GM19395 (cell line): Measurements from ENCODE around the gene RRP1B.
"Not testable (repeated sequence)": the region's sequence is repeated elsewhere in the genome, so short reads cannot be mapped to it uniquely, and the experiment has no call there.

Experiments
- ATAC-seq: cut with Tn5 transposase; IDR thresholded peaks from one replicate; pipeline ENCODE4 v1.9.1; 2021; ENCODE audit warnings: mild to moderate bottlenecking, moderate library complexity; ENCODE audit not compliant: unreplicated experiment

RRP1B gene

GRCh38 chr21:43659136-43660000 lies at the start of gene RRP1B, which contains the start of gene HSF2BP:
Gene RRP1B (plus strand): TSS chr21:43659560. CDS start chr21:43659665, 105 bp downstream.
Gene HSF2BP (minus strand): TSS chr21:43659488. CDS start chr21:43658096, 1,392 bp downstream.
- peak; percentile 75 for ATAC-seq

- ATAC-seq = no peak
Observed at GRCh38 chr21:43611598-43612369, 47.6 kb upstream of the RRP1B start.

- ATAC-seq = no peak
Observed at GRCh38 chr21:43613755-43614638, 45.4 kb upstream of the RRP1B start.

- ATAC-seq = no peak
Observed at GRCh38 chr21:43614839-43615238, 44.5 kb upstream of the RRP1B start.

- not testable (repeated sequence) for ATAC-seq
Observed at GRCh38 chr21:43616861-43617260, 42.5 kb upstream of the RRP1B start.

- no peak for ATAC-seq
Observed at GRCh38 chr21:43618940-43619339, 40.4 kb upstream of the RRP1B start.

GRCh38 chr21:43619344-43619743 lies 40.0 kb upstream of the RRP1B start:
- no peak for ATAC-seq

GRCh38 chr21:43619856-43620255 lies 39.5 kb upstream of the RRP1B start:
- no peak for ATAC-seq

- ATAC-seq = no peak
Observed at GRCh38 chr21:43622796-43623195, 36.6 kb upstream of the RRP1B start.

GRCh38 chr21:43623588-43623987 lies 35.8 kb upstream of the RRP1B start:
- ATAC-seq = no peak

GRCh38 chr21:43624339-43624738 lies 35.0 kb upstream of the RRP1B start:
- no peak for ATAC-seq

GRCh38 chr21:43626390-43626789 lies 33.0 kb upstream of the RRP1B start:
- ATAC-seq = no peak

GRCh38 chr21:43627527-43627926 lies 31.8 kb upstream of the RRP1B start:
- no peak for ATAC-seq

GRCh38 chr21:43631411-43632107 lies 27.8 kb upstream of the RRP1B start:
- ATAC-seq = no peak

- ATAC-seq = no peak
Observed at GRCh38 chr21:43632373-43632905, 26.9 kb upstream of the RRP1B start.

GRCh38 chr21:43634618-43635017 lies 24.7 kb upstream of the RRP1B start:
- no peak for ATAC-seq

- ATAC-seq = no peak
Observed at GRCh38 chr21:43635436-43635835, 23.9 kb upstream of the RRP1B start.

- ATAC-seq = no peak
Observed at GRCh38 chr21:43637530-43638158, 21.7 kb upstream of the RRP1B start.
